HUES64 (cell line): ENCODE data around the gene FBP2.
"Not testable (repeated sequence)": the region's sequence is repeated elsewhere in the genome, so short reads cannot be mapped to it uniquely, and the experiment has no call there.

ENCODE experiments used
- H3K27ac ChIP-seq: 2 replicates; pipeline ENCODE4 v1.7.0; 2013; ENCODE audit warnings: low read depth, low read length, inconsistent platforms
- H3K27me3 ChIP-seq: 2 replicates; pipeline ENCODE4 v1.6.1; 2013; ENCODE audit warnings: mild to moderate bottlenecking, low read length; ENCODE audit not compliant: insufficient read depth
- H3K36me3 ChIP-seq: 2 replicates; pipeline ENCODE4 v1.6.1; 2013; ENCODE audit warnings: mild to moderate bottlenecking, low read length; ENCODE audit not compliant: insufficient read depth
- H3K4me1 ChIP-seq: 2 replicates; pipeline ENCODE4 v1.6.1; 2013; ENCODE audit warnings: mild to moderate bottlenecking, low read length, moderate library complexity; ENCODE audit not compliant: insufficient read depth
- H3K4me3 ChIP-seq: 2 replicates; pipeline ENCODE4 v1.5.1; 2013; ENCODE audit warnings: mild to moderate bottlenecking, low read length, moderate library complexity
- H3K9ac ChIP-seq: 2 replicates; pipeline ENCODE4 v1.6.1; 2013; ENCODE audit warnings: mild to moderate bottlenecking, low read depth, low read length
- H3K9me3 ChIP-seq: 2 replicates; pipeline ENCODE4 v1.6.1; 2013; ENCODE audit warnings: low read depth, low read length; ENCODE audit not compliant: insufficient read depth
- WGBS: fragments of 150-250, 120-280 bp; methylation state at CpG from one replicate; pipeline ENCODE4 v1.1.7; 2013; ENCODE audit warnings: missing lambda C conversion rate; 5-methylcytosine and 5-hydroxymethylcytosine counted together

The FBP2 gene

DNA sequence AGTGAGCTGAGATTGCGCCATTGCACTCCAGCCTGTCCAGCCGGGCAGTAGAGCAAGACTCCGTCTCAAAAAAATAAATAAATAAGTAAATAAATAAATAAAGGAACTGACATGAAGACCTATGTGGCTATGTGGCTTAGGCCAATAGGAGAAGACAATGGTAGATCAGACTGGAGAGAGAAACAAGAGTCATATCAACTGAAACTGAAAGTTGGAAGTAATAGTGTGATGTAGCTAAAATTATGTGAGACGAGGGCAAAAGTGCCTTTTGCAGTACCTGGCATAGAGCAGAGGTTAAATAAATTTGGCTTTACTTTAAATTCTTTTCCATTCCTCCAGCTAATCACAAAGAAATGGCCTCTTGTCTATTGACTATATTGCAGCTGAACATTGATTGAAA lies 7.3 kb downstream of the FBP2 start:
- no peak overlapping the region for H3K9ac ChIP-seq
- H3K36me3 ChIP-seq = no peaks in the 10 kb centered on the region
- no peaks in the 10 kb centered on the region for H3K9me3 ChIP-seq
- no peaks in the 10 kb centered on the region for H3K4me1 ChIP-seq
- no peaks in the 10 kb centered on the region for H3K27me3 ChIP-seq
- H3K27ac ChIP-seq = no peak overlapping the region
- no peak overlapping the region for H3K4me3 ChIP-seq
- 100% methylated on average over 2 of the region's 4 CpGs for WGBS

- no peak overlapping the region for H3K27ac ChIP-seq
- no peaks in the 10 kb centered on the region for H3K27me3 ChIP-seq
- H3K9me3 ChIP-seq = no peaks in the 10 kb centered on the region
- no peaks in the 10 kb centered on the region for H3K36me3 ChIP-seq
- H3K4me1 ChIP-seq = no peaks in the 10 kb centered on the region
- H3K4me3 ChIP-seq = no peak overlapping the region
- WGBS = 94% methylated on average over 6 of the region's 6 CpGs
- H3K9ac ChIP-seq = no peak overlapping the region
Measured at GRCh38 chr9:94584555-94584954, 9.1 kb downstream of the FBP2 start.

DNA sequence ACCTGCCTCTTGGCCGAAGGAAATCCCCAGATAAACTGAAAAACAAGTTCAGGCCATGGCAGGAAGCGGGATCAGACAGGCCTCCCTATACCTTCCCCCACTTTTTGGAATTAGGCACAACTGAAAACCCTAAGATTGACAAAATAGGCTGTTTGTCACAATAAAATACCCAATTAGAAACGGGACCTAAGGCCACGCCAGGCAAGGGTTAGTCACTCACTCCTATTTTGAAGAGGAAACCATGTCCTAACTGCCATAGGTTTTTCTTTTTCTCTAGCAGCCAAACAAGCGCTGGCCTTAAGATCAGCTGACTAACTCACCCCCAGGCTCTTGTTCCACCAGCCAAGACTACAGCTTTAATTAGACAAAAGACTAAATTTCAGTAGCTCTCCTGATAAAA lies 11.9 kb downstream of the FBP2 start:
- WGBS = 91% methylated on average over 5 of the region's 5 CpGs

GRCh38 chr9:94577571-94577970 lies 16.1 kb downstream of the FBP2 start:
- 96% methylated on average over 2 of the region's 2 CpGs for WGBS
- Histone ChIP-seq H3K9me3 (no peaks in the 10 kb centered on the region), H3K27me3 (no peaks in the 10 kb centered on the region), H3K9ac (no peak overlapping the region), H3K36me3 (no peaks in the 10 kb centered on the region), H3K4me1 (no peaks in the 10 kb centered on the region), H3K4me3 (no peak overlapping the region), H3K27ac (no peak overlapping the region)

More for the DNA sequence above, 11.9 kb downstream of the FBP2 start:
- Histone ChIP-seq H3K9ac (no peak overlapping the region), H3K4me3 (no peak overlapping the region), H3K9me3 (no peaks in the 10 kb centered on the region), H3K4me1 (no peaks in the 10 kb centered on the region), H3K27me3 (no peaks in the 10 kb centered on the region), H3K27ac (no peak overlapping the region), H3K36me3 (no peaks in the 10 kb centered on the region)

GRCh38 chr9:94577036-94577435 lies 16.6 kb downstream of the FBP2 start:
- Histone ChIP-seq H3K4me3 (no peak overlapping the region), H3K4me1 (no peaks in the 10 kb centered on the region), H3K36me3 (no peaks in the 10 kb centered on the region), H3K9me3 (no peaks in the 10 kb centered on the region), H3K27me3 (0 out of 2 replicates have a peak, but pooled peaks cover 2% of the 10 kb centered on the region), H3K27ac (no peak overlapping the region), H3K9ac (no peak overlapping the region)
- 0% methylated on average over 1 of the region's 1 CpG for WGBS

- Histone ChIP-seq H3K27ac (no peak overlapping the region), H3K36me3 (no peaks in the 10 kb centered on the region), H3K9me3 (no peaks in the 10 kb centered on the region), H3K4me1 (no peaks in the 10 kb centered on the region), H3K4me3 (no peak overlapping the region), H3K9ac (no peak overlapping the region), H3K27me3 (0 out of 2 replicates have a peak, but pooled peaks cover 2% of the 10 kb centered on the region)
- WGBS = 90% methylated on average over 2 of the region's 2 CpGs
Measured at GRCh38 chr9:94576131-94576530, 17.5 kb downstream of the FBP2 start.

DNA sequence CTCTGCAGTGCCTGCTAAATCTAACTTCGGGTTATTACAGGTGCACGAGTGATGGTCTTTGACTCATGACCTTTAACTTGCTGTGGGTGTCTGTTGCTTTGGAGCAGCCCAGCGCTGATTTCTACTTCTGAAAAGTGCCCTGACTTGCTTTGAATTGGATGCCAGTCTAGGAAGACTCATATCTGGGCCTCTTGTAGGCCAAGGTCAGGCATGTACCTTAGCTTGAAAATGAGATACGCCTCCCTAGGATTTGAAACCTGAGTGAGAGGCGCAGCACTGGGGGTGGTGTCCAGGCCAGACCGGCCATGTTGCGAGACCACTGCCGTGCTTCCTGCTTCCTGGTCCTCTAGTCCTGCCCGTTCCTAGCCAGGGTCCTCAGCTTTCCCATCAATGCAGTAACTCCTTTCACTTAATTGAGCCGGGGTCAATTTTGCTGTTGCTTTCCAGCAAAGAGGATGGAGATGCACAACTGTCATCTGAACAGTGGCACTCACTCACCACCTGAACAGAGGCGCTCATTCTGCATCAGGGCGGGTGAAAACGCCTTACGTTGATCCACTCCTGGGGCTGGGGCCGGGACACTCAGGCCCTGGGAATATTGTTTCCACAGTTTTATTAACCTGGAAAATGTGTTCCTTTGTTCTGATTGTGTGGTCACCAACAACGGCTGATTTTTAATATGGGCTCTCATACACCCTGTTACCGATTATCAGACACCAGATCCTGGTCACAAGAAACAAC lies 24.5 kb downstream of the FBP2 start:
- 92% methylated on average over 16 of the region's 17 CpGs for WGBS
- Histone ChIP-seq H3K36me3 (peaks cover 4% of the 10 kb centered on the region; the same call in 1 of the 2 replicates), H3K9me3 (no peaks in the 10 kb centered on the region), H3K27ac (no peak overlapping the region), H3K9ac (no peak overlapping the region), H3K4me3 (no peak overlapping the region), H3K27me3 (0 out of 2 replicates have a peak, but pooled peaks cover 2% of the 10 kb centered on the region), H3K4me1 (peaks cover 6% of the 10 kb centered on the region; the same call in 1 of the 2 replicates)

DNA sequence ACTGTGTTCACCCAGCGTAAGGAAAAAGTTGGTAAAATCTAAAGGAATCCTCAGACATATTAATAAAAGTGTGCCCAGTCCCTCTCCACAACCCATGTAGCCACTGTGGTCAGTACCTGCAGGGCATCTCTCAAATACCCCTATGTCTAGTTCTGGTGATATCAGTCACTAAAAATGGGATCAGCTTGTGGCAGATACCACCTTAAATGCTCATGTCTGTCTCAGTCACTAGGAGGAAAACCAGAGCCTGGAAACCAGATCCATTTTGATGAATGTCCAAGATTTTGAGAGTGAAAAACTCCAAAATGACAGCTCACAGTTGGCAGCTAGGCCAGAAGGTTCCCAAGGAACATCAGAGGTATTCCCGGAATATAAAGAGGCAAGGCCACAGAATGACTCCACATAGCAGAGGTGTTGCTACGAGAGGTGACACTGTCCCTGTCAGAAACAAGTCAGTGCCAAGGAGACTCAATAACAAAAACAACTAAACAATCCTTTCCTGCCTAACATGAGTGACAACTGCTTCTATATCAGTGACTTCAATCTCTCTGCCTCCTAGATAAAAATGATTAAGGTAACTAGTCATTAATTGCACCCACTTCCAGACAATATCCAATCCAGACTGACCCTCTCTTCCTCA lies 25.3 kb downstream of the FBP2 start:
- H3K27me3 ChIP-seq = 0 out of 2 replicates have a peak, but pooled peaks cover 2% of the 10 kb centered on the region
- no peak overlapping the region for H3K27ac ChIP-seq
- H3K4me3 ChIP-seq = no peak overlapping the region
- H3K36me3 ChIP-seq = peaks cover 7% of the 10 kb centered on the region; the same call in 1 of the 2 replicates
- no peak overlapping the region for H3K9ac ChIP-seq
- no peaks in the 10 kb centered on the region for H3K9me3 ChIP-seq
- 97% methylated on average over 3 of the region's 3 CpGs for WGBS
- H3K4me1 ChIP-seq = peaks cover 6% of the 10 kb centered on the region; the same call in 1 of the 2 replicates

DNA sequence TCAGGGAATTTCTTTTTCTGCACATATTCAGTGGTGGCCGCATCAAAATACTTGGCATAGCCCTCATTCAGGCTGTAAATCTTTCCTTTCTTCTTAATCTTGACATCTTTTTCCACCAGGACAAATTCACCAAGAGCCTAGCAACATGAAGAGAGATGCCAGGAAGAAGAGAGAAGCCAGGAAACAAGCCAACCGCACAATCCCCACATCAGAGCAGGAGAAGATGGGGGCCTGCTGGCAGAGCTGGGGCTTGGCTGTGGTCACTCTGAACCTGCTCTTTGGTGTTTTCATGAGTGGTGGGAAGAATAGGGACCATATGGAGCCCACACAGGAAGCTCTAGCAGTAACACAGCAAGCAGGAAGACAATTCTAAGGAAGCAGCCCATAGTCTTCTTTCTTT lies 26.4 kb downstream of the FBP2 start:
- Histone ChIP-seq H3K9me3 (no peaks in the 10 kb centered on the region), H3K4me3 (no peak overlapping the region), H3K4me1 (peaks cover 6% of the 10 kb centered on the region; the same call in 1 of the 2 replicates), H3K27me3 (0 out of 2 replicates have a peak, but pooled peaks cover under 1% of the 10 kb centered on the region), H3K27ac (no peak overlapping the region), H3K36me3 (peaks cover 7% of the 10 kb centered on the region; the same call in 1 of the 2 replicates), H3K9ac (no peak overlapping the region)
- WGBS = 82% methylated on average over 2 of the region's 2 CpGs

- H3K4me1 ChIP-seq = peaks cover 6% of the 10 kb centered on the region; the same call in 1 of the 2 replicates
- H3K27ac ChIP-seq = no peak overlapping the region
- no peaks in the 10 kb centered on the region for H3K9me3 ChIP-seq
- H3K36me3 ChIP-seq = peaks cover 7% of the 10 kb centered on the region; the same call in 1 of the 2 replicates
- H3K9ac ChIP-seq = no peak overlapping the region
- H3K27me3 ChIP-seq = no peaks in the 10 kb centered on the region
- H3K4me3 ChIP-seq = no peak overlapping the region
Measured at GRCh38 chr9:94566550-94566949, 27.1 kb downstream of the FBP2 start.

DNA sequence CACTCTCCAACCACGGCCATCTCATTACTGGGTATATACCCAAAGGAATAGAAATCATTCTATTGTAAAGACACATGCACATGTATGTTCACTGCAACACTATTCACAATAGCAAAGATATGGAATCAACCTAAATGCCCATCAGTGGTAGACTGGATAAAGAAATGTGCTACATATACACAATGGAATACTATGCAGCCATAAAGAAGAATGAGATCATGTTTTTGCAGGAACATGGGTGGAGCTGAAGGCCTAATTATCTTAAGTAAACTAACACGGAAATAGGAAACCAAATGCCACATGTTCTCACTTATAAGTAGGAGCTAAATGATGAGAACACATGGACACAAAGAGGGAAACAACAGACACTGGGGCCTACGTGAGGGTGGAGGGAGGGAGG lies 29.3 kb downstream of the FBP2 start:
- H3K36me3 ChIP-seq = peaks cover 16% of the 10 kb centered on the region
- H3K4me3 ChIP-seq, H3K9ac ChIP-seq, H3K27me3 ChIP-seq, H3K4me1 ChIP-seq, H3K9me3 ChIP-seq, H3K27ac ChIP-seq: not testable (repeated sequence)
- 67% methylated on average over 3 of the region's 3 CpGs for WGBS
